Measurements from ENCODE around the gene PITX2.

Gene PITX2

GRCh38 chr4:110636171-110636679 is 13.3 kb upstream of the PITX2 start:
- no peak for DNase-seq (ENCODE audit: low read depth)

DNA sequence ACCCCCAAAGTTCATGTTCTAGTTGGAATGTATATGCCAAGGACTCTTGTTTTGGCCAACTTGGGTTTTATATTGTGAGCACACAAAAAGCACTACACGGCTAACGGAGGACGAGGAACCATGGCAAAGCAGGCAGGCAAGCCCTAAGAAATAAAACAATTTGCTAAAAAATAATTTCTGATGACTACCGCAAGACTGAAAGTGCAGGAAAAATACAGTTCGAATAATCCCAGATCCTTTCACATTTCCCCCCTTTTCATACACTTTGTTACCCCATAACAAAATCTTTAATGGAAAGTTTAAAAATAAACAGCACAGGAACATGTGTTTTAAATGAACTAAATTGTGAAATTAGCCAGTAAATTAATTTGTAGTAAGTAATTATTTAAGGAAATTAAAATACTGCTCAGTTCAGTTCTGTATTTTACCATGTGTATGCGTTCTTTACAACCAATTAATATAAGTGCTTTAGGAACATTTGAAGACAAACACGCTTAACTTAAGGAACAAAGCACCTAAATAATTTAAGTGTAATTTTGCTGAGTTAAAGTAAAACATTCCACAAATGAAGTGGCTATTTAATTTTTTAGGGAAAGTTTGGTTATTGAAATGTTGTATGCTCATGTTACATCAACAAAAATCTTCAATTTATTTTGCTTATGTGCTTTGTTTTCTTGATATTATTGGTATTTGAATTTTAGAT is 12.4 kb upstream of the PITX2 start:
- no peak for DNase-seq (ENCODE audit: low read depth)

GRCh38 chr4:110634350-110635162 is 11.7 kb upstream of the PITX2 start:
- DNase-seq (ENCODE audit: low read depth), result no peak

- no peak for DNase-seq (ENCODE audit: low read depth)
These were observed 10.8 kb upstream of the PITX2 start for GRCh38 chr4:110633358-110634341.

GRCh38 chr4:110632506-110633357 is 9.9 kb upstream of the PITX2 start:
- DNase-seq (ENCODE audit: low read depth), result no peak

DNA sequence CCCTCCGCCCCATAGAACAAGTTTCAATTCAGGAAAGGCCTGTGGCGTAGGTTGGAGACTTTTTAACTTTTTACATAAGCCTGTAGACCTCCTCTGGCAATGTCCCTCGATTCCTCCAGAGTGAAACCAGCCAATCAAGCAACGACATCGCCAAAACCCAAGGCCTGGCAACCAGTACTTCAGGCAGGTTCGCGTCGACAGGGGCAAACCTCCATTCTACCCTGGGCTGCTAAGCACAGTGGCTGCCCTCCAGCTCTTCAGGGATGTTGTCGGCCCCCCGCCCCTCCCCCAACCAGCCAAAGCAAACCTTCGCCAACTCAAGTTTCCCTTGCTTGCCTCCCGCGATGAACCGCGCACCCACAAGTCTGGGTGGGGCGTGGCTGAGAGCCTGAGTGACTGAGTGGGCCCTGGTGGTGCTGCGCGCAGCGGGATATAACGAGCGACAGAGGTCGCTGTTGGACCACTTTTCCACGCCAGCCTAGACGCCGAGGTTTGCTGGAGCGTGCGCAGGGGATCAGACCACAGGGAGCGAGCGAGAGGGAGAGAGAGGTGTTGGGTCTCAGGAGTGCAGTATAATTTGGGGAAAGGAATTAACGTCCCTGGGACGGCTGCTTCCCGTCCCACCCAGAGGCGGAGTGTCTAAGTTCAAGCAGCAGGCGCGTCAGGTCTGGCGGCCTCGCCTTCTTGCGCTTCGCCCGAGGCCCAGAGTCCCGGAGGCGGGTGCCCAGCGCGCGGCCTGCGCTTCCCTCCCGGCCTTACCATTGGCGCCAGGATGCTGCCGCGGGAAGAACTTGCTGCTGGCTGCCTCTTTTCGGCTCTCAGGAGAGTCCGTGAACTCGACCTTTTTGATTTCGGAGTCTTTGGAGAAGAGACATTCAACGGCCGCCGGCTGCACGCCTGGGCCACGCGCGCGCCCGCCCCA is 9.0 kb upstream of the PITX2 start:
- no peak for DNase-seq (ENCODE audit: low read depth)

- no peak for DNase-seq (ENCODE audit: low read depth)
These were observed 8.0 kb upstream of the PITX2 start for GRCh38 chr4:110630688-110631402.

- DNase-seq (ENCODE audit: low read depth), result no peak
These were observed 7.2 kb upstream of the PITX2 start for GRCh38 chr4:110629780-110630687.

- DNase-seq (ENCODE audit: low read depth), result no peak
These were observed 6.4 kb upstream of the PITX2 start for GRCh38 chr4:110629214-110629754.

GRCh38 chr4:110628663-110629213 is 5.9 kb upstream of the PITX2 start:
- DNase-seq (ENCODE audit: low read depth), result no peak

- no peak for DNase-seq (ENCODE audit: low read depth)
These were observed 5.2 kb upstream of the PITX2 start for GRCh38 chr4:110627977-110628662.

GRCh38 chr4:110626532-110627153 is 3.8 kb upstream of the PITX2 start:
- DNase-seq (ENCODE audit: low read depth), result no peak

DNA sequence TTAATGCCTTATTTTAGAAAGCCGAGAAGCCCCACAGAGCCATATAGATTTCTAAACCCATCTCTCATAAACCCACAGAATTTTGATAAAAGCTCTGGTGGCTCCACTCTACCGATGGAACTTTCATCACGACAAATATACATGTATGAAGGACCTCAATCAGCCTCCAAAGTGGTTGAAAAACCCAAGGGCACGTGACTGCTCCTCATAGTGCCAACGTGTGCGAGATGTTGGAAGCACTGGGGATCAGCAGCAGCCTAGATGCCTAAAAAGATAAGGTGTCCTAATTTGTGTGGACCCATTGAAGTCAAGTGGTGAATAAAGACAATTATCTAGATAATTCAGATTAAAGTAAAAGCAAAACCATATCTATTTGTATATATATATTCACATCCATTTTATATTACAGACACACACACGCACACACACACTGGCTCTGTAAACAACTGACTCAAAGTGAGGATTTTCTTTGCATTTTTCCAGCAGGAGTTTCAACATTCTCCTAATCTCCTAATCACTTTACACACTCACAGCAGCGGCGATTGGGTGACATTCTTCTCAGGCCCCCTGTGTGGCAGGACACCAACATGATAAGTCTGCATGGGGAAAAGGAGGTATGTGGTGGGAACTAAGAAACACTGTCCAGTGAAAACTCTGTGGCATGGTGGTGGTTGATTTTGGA is 2.8 kb upstream of the PITX2 start:
- DNase-seq (ENCODE audit: low read depth), result no peak

DNA sequence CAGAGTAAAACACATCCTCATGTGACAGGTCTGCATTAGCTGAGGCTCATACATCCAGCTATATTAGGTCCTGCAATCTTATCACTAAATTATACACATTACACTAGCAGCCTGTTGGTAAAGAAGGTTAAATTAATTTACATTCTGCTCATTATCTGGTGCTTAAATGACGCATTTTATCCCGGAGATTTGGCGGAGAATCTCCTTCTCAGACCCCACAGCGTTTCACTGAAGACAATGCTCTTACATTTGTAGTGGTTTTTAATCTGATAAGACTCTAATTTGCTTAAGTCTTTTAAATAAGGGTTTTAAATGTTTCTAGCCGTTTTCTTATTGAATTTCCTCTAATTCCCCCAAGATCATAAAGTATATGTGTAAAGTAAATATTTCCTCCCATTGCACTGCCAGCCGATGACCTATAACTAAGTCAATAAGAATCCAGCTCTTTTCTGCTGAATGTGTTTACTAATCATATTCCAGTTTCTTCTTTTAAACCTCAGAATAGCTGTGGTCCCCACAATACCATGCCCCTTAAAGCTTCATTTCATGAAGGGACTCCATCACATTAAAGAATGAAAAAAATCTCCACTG is 2.1 kb upstream of the PITX2 start:
- DNase-seq (ENCODE audit: low read depth), result no peak

DNA sequence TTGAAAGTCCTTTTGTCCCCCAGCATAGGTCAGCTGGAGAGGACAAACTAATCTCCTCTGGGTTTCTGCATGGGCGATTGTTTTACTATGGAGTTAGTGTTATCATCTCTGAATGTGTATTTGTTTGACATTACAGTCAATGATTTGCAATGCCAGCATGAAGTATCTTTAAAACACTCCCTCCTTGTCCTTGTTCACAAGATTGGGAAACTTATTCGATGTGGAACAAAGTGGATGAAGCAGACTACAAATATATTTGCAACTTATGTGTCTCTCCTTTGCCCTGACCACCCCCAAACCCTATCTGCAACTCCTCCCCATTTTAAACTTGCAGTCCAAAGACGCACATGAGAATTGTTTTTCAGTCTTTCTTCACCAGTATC is 1.5 kb upstream of the PITX2 start:
- DNase-seq (ENCODE audit: low read depth), result no peak
